ENCODE results near the gene ZBTB7C. TPM values are rescaled to one million over a fixed set of nuclear protein-coding genes. Genes with fewer than 3 reads are reported as not detected.

Gene ZBTB7C
- total RNA-seq, 2 donors from 2014 or later: 1.3 to 2.3 TPM

DNA sequence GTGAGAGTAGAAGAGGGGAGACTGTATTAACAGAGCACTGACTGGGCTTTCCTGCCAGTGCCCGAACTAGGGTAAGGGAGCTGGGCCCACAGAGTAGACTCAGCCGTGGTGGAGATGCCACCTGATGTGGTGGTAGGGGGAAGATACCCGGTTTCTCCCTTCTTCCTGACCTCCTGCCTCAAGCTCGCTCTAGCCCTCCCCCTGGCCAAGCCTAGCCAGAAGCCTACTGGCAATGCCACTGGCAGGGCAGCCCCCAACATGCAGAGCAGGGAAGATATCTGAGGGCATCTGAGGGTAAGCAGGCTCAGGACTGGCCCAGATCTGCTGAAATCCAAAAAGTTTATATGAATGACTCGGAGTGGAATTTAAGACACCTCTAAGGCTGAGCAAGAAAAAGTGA lies 316.1 kb downstream of the ZBTB7C start:
- no peaks in the 10 kb centered on the region for H3K36me3 ChIP-seq (replicated peaks in 1 of 2; ENCODE audit: insufficient read depth in 1 of 2, low read depth in 2 of 2)
- H3K4me3 ChIP-seq: no peak overlapping the region
- H3K27ac ChIP-seq: no peak overlapping the region
- no peaks in the 10 kb centered on the region for H3K9me3 ChIP-seq
- 90 to 94% methylated on average over 4 to 5 of the region's 5 CpGs for whole genome bisulfite sequencing, 2 donors
- DNase-seq: no peak
- TF ChIP-seq POLR2A (IDR thresholded peaks at IDR 0.05): no peak
- TF ChIP-seq, protein P1, sequence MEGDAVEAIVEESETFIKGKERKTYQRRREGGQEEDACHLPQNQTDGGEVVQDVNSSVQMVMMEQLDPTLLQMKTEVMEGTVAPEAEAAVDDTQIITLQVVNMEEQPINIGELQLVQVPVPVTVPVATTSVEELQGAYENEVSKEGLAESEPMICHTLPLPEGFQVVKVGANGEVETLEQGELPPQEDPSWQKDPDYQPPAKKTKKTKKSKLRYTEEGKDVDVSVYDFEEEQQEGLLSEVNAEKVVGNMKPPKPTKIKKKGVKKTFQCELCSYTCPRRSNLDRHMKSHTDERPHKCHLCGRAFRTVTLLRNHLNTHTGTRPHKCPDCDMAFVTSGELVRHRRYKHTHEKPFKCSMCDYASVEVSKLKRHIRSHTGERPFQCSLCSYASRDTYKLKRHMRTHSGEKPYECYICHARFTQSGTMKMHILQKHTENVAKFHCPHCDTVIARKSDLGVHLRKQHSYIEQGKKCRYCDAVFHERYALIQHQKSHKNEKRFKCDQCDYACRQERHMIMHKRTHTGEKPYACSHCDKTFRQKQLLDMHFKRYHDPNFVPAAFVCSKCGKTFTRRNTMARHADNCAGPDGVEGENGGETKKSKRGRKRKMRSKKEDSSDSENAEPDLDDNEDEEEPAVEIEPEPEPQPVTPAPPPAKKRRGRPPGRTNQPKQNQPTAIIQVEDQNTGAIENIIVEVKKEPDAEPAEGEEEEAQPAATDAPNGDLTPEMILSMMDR (IDR thresholded peaks at IDR 0.05): no peak
- intact Hi-C loops (cut with DNase I): no loop called here
- ATAC-seq: no peak
- no peaks in the 10 kb centered on the region for H3K4me1 ChIP-seq
- no peaks in the 10 kb centered on the region for H3K27me3 ChIP-seq

DNA sequence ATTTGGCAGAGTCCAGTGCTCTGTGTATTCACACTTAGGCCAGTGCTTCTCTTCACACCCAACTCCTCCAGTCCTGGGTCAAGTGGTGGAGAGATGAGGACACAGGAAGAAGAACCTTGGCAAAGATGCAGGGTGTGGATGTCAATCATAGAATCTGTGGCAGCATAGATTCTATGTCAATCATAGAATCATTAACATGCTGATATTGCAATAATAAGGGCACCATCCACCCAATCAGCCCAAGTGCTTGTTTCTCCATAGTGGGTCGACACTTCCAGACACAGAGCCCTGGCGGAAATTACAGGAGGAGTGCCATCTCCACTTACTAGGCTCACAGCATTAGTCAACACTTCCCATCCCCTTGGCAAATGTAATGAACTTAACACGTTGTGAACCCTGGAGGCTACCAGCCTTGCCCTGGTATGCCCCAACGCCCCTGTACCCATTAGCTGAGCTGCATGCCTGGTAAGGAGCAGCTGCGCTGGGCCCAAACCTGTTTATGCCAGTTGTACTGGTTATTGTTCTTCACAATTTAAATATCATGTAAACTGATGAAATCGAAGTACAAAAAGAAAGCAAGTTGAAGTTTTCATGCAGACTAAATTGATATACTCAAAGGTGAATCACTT lies 317.2 kb downstream of the ZBTB7C start:
- Histone ChIP-seq H3K9me3 (no peaks in the 10 kb centered on the region), H3K4me3 (no peak overlapping the region), H3K27ac (no peak overlapping the region), H3K4me1 (no peaks in the 10 kb centered on the region), H3K27me3 (no peaks in the 10 kb centered on the region), H3K36me3 (replicated peaks in 1 of 2; ENCODE audit: insufficient read depth in 1 of 2, low read depth in 2 of 2) (no peaks in the 10 kb centered on the region)
- TF ChIP-seq POLR2A (IDR thresholded peaks at IDR 0.05): no peak
- TF ChIP-seq, protein P1 (IDR thresholded peaks at IDR 0.05): no peak
- WGBS, 2 donors: 85 to 90% methylated on average over 6 of the region's 6 CpGs
- intact Hi-C loops (cut with DNase I): no loop called here
- DNase-seq: no peak
- ATAC-seq: no peak

DNA sequence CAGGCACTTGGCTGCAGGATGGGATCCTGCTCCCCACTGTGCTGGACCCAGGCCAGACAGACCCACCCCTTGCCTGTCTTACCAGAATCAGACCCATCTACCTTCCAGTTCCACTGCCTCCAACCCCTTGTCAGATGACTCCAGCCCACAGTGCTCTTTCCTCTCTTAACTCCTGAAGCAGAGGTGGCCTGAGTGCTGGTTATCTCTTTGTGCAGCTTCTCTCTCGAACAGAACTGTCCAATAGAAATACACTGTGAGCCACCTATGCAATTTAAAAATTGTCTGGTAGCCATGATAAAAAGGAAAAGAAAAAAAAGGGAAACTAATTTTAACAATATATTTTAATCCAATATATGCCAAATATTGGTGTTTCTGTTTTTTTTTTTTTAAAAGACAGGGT lies 318.5 kb downstream of the ZBTB7C start:
- 85 to 100% methylated on average over 1 of the region's 1 CpG for WGBS, 2 donors
- ATAC-seq (no peak), DNase-seq (no peak)
- Histone ChIP-seq H3K9me3 (no peaks in the 10 kb centered on the region), H3K4me3 (no peak overlapping the region), H3K27me3 (no peaks in the 10 kb centered on the region), H3K27ac (no peak overlapping the region), H3K36me3 (replicated peaks in 1 of 2; ENCODE audit: insufficient read depth in 1 of 2, low read depth in 2 of 2) (no peaks in the 10 kb centered on the region), H3K4me1 (no peaks in the 10 kb centered on the region)
- TF ChIP-seq, protein P1 (IDR thresholded peaks at IDR 0.05): no peak
- no peak for TF ChIP-seq POLR2A (IDR thresholded peaks at IDR 0.05)
- intact Hi-C loops (cut with DNase I): no loop called here

DNA sequence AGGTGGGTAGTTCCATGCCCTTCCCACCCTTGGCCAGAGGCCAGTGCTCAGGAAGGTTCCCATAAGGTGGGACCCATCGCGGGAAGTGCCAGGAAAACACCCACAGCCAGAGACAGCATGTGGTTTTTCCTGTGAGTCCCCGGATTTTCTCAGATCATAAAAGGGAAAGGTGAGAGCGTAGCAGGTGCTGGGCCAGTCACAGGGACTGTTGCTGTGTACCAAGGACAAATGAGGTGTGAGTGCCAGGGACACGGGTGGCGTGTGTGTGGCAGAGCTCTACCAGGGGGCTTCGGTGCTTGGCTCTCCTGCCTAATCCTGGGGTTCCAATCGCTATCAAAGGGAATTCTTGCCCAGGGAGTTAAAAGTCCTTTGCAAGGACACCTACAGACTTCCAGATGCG lies 319.2 kb downstream of the ZBTB7C start:
- Histone ChIP-seq H3K27me3 (no peaks in the 10 kb centered on the region), H3K9me3 (no peaks in the 10 kb centered on the region), H3K27ac (no peak overlapping the region), H3K36me3 (replicated peaks in 1 of 2; ENCODE audit: insufficient read depth in 1 of 2, low read depth in 2 of 2) (no peaks in the 10 kb centered on the region), H3K4me3 (no peak overlapping the region), H3K4me1 (no peaks in the 10 kb centered on the region)
- intact Hi-C loops (cut with DNase I): no loop called here
- ATAC-seq (no peak), DNase-seq (peak in 3 of 4 donors; percentile 5 to 54 (median 49))
- 37 to 48% methylated on average over 9 of the region's 9 CpGs for WGBS, 2 donors
- TF ChIP-seq, protein P1 (IDR thresholded peaks at IDR 0.05): no peak
- no peak for TF ChIP-seq POLR2A (IDR thresholded peaks at IDR 0.05)

Data from body of pancreas (tissue), 4 donors.